ENCODE data around the gene P2RX2. TPM values are rescaled to one million over a fixed set of nuclear protein-coding genes. Genes with fewer than 3 reads are reported as not detected.

Gene P2RX2
- polyA plus RNA-seq, 2 of the 4 experiments (the other 2 are of a cell fraction) = not detected

- peaks cover 10% of the 10 kb centered on the region for H3K4me1 ChIP-seq
- H3K4me3 ChIP-seq = no peak overlapping the region
- DNase-seq (ENCODE audit: low read depth in 1 of 2, low spot score in 1 of 2) = no peak
- TF ChIP-seq EHMT2 (IDR thresholded peaks at IDR 0.05; ENCODE audit: low read depth) (no peak), EP300 (IDR thresholded peaks at IDR 0.05) (no peak), KDM5A (IDR thresholded peaks at IDR 0.05) (no peak), HMGXB4 (CRISPR knock-in tag; IDR thresholded peaks at IDR 0.05; ENCODE audit: borderline replicate concordance) (no peak), ZSCAN20 (CRISPR knock-in tag; IDR thresholded peaks at IDR 0.05) (no peak), JUNB (IDR thresholded peaks at IDR 0.05) (no peak), RNF2 (IDR thresholded peaks at IDR 0.05; ENCODE audit: borderline replicate concordance, low read depth) (no peak), CBX2 (IDR thresholded peaks at IDR 0.05; ENCODE audit: borderline replicate concordance, low read depth) (no peak), MAX (IDR thresholded peaks at IDR 0.05) (no peak), ZC3H11A (IDR thresholded peaks at IDR 0.05) (no peak), CBX8 (IDR thresholded peaks at IDR 0.05) (no peak), FOXS1 (CRISPR knock-in tag; IDR thresholded peaks at IDR 0.05) (no peak), CHD4 (IDR thresholded peaks at IDR 0.05; ENCODE audit: borderline replicate concordance) (no peak), FOSB (CRISPR knock-in tag; IDR thresholded peaks at IDR 0.05) (no peak), HOXB5 (CRISPR knock-in tag; IDR thresholded peaks at IDR 0.05) (no peak), POLR2AphosphoS2 (conservative IDR thresholded peaks at IDR 0.05; ENCODE audit: low read length) (no peak), REST (IDR thresholded peaks at IDR 0.05) (no peak), RAD21 (conservative IDR thresholded peaks at IDR 0.05 in 1 of 2, IDR thresholded peaks at IDR 0.05 in 1 of 2) (no peak), TP53 (CRISPR knock-in tag; IDR thresholded peaks at IDR 0.05) (no peak)
- CTCF ChIA-PET = interaction anchor here (0.6 to 3.5 kb wide), 5 partner anchors 10 to 207 kb away, joined by 3 to 15 read pairs (median 4); no protein-coding TSS in a partner anchor
- H3K27ac ChIP-seq = no peak overlapping the region
- no peak for FAIRE-seq
- peak in 1 of 2 experiments; percentile 1; a peak in 1 of 6 replicates for ATAC-seq
- WGBS (ENCODE audit: missing lambda C conversion rate) = 89% methylated on average over 25 of the region's 28 CpGs
- no peak overlapping the region for H3K4me2 ChIP-seq
- peaks cover 18% of the 10 kb centered on the region for H3K9me3 ChIP-seq
- POLR2A ChIA-PET = no interaction called here
These were observed 2.5 kb downstream of the P2RX2 start for GRCh38 chr12:132620899-132621656.

GRCh38 chr12:132621657-132622435 lies 3.3 kb downstream of the P2RX2 start:
- no peak overlapping the region for H3K4me2 ChIP-seq
- H3K9me3 ChIP-seq = peaks cover 11% of the 10 kb centered on the region
- WGBS (ENCODE audit: missing lambda C conversion rate) = 91% methylated on average over 17 of the region's 21 CpGs
- no peak for DNase-seq (ENCODE audit: low read depth in 1 of 2, low spot score in 1 of 2)
- CTCF ChIA-PET = interaction anchor here (1.2 to 3.5 kb wide), 3 partner anchors 11 to 207 kb away, joined by 4 to 15 read pairs (median 13); no protein-coding TSS in a partner anchor
- FAIRE-seq = no peak
- TF ChIP-seq HOXA7 (CRISPR knock-in tag; IDR thresholded peaks at IDR 0.05) (no peak), JUN (IDR thresholded peaks at IDR 0.05) (0 out of 5 replicates have a peak, but pooled peaks of 1 of the 2 experiments have one; percentile 19)
- ATAC-seq = peak in 1 of 2 experiments; percentile 3; a peak in 1 of 6 replicates
- POLR2A ChIA-PET = no interaction called here
- peaks cover 10% of the 10 kb centered on the region for H3K4me1 ChIP-seq
- H3K4me3 ChIP-seq = no peak overlapping the region
- H3K27ac ChIP-seq = no peak overlapping the region

Data from A549 (cell line).